Measurements from ENCODE around the gene VIPR1.

VIPR1 gene

GRCh38 chr3:42530073-42530472 lies 27.6 kb downstream of the VIPR1 start:
- Histone ChIP-seq H3K79me2 (ENCODE audit: insufficient read depth, low read length) (no peaks in the 10 kb centered on the region), H3K9ac (ENCODE audit: low read length) (no peak overlapping the region), H3F3A (ENCODE audit: insufficient read depth) (no peaks in the 10 kb centered on the region), H3K27ac (ENCODE audit: low read depth, low read length) (no peak overlapping the region), H3K36me3 (ENCODE audit: low read length) (no peaks in the 10 kb centered on the region), H4K20me1 (ENCODE audit: low read depth, low read length) (no peaks in the 10 kb centered on the region), H3K4me3 (ENCODE audit: insufficient read depth, low read length, poor library complexity, severe bottlenecking) (no peak overlapping the region), H3K9me2 (replicated peaks; ENCODE audit: insufficient read depth, low read length) (no peaks in the 10 kb centered on the region), H2AFZ (ENCODE audit: low read depth, low read length, severe bottlenecking) (no peak overlapping the region), H3K27me3 (ENCODE audit: low read length) (no peaks in the 10 kb centered on the region), H3K9me3 (ENCODE audit: insufficient read depth, low read length) (no peaks in the 10 kb centered on the region), H3K4me2 (ENCODE audit: low read depth, low read length, poor library complexity, severe bottlenecking) (no peak overlapping the region)
- TF ChIP-seq, protein P1, sequence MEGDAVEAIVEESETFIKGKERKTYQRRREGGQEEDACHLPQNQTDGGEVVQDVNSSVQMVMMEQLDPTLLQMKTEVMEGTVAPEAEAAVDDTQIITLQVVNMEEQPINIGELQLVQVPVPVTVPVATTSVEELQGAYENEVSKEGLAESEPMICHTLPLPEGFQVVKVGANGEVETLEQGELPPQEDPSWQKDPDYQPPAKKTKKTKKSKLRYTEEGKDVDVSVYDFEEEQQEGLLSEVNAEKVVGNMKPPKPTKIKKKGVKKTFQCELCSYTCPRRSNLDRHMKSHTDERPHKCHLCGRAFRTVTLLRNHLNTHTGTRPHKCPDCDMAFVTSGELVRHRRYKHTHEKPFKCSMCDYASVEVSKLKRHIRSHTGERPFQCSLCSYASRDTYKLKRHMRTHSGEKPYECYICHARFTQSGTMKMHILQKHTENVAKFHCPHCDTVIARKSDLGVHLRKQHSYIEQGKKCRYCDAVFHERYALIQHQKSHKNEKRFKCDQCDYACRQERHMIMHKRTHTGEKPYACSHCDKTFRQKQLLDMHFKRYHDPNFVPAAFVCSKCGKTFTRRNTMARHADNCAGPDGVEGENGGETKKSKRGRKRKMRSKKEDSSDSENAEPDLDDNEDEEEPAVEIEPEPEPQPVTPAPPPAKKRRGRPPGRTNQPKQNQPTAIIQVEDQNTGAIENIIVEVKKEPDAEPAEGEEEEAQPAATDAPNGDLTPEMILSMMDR (IDR thresholded peaks at IDR 0.05; ENCODE audit: insufficient read depth, low read length, poor library complexity, severe bottlenecking): no peak
- TF ChIP-seq EZH2phosphoT487 (conservative IDR thresholded peaks at IDR 0.05; ENCODE audit: low read length): no peak

DNA sequence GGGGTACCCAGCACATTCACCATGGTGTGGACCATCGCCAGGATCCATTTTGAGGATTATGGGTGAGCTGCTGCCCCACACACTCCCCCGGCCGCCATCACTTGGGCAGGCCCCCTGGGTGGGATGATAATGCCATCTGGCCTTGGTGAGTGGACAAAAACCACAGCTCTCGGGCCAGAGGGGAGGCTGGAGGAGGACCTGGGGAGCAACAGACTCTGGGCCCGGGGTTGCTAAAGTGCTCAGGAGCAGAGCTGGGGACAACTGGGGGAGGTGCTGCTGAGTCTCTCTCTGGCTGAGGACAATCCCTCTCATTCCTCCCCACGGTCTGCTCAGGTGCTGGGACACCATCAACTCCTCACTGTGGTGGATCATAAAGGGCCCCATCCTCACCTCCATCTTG lies 29.0 kb downstream of the VIPR1 start:
- Histone ChIP-seq H3K27ac (ENCODE audit: low read depth, low read length) (no peak overlapping the region), H3F3A (ENCODE audit: insufficient read depth) (no peaks in the 10 kb centered on the region), H3K9ac (ENCODE audit: low read length) (no peak overlapping the region), H2AFZ (ENCODE audit: low read depth, low read length, severe bottlenecking) (no peak overlapping the region), H3K9me2 (replicated peaks; ENCODE audit: insufficient read depth, low read length) (no peaks in the 10 kb centered on the region), H3K36me3 (ENCODE audit: low read length) (no peaks in the 10 kb centered on the region), H3K4me2 (ENCODE audit: low read depth, low read length, poor library complexity, severe bottlenecking) (no peak overlapping the region), H3K4me3 (ENCODE audit: insufficient read depth, low read length, poor library complexity, severe bottlenecking) (no peak overlapping the region), H3K27me3 (ENCODE audit: low read length) (no peaks in the 10 kb centered on the region), H3K79me2 (ENCODE audit: insufficient read depth, low read length) (no peaks in the 10 kb centered on the region), H3K9me3 (ENCODE audit: insufficient read depth, low read length) (no peaks in the 10 kb centered on the region), H4K20me1 (ENCODE audit: low read depth, low read length) (no peaks in the 10 kb centered on the region)
- no peak for TF ChIP-seq EZH2phosphoT487 (conservative IDR thresholded peaks at IDR 0.05; ENCODE audit: low read length)
- TF ChIP-seq, protein P1 (IDR thresholded peaks at IDR 0.05; ENCODE audit: insufficient read depth, low read length, poor library complexity, severe bottlenecking): no peak

GRCh38 chr3:42532229-42532628 lies 29.8 kb downstream of the VIPR1 start:
- Histone ChIP-seq H2AFZ (ENCODE audit: low read depth, low read length, severe bottlenecking) (no peak overlapping the region), H3K9ac (ENCODE audit: low read length) (no peak overlapping the region), H3K27me3 (ENCODE audit: low read length) (no peaks in the 10 kb centered on the region)

More at GRCh38 chr3:42532229-42532628, 29.8 kb downstream of the VIPR1 start:
- TF ChIP-seq, protein P1 (IDR thresholded peaks at IDR 0.05; ENCODE audit: insufficient read depth, low read length, poor library complexity, severe bottlenecking): no peak
- no peak for TF ChIP-seq EZH2phosphoT487 (conservative IDR thresholded peaks at IDR 0.05; ENCODE audit: low read length)
- Histone ChIP-seq H4K20me1 (ENCODE audit: low read depth, low read length) (no peaks in the 10 kb centered on the region), H3K79me2 (ENCODE audit: insufficient read depth, low read length) (no peaks in the 10 kb centered on the region), H3K9me2 (replicated peaks; ENCODE audit: insufficient read depth, low read length) (no peaks in the 10 kb centered on the region), H3K27ac (ENCODE audit: low read depth, low read length) (no peak overlapping the region), H3K4me3 (ENCODE audit: insufficient read depth, low read length, poor library complexity, severe bottlenecking) (no peak overlapping the region), H3F3A (ENCODE audit: insufficient read depth) (no peaks in the 10 kb centered on the region), H3K36me3 (ENCODE audit: low read length) (no peaks in the 10 kb centered on the region), H3K9me3 (ENCODE audit: insufficient read depth, low read length) (no peaks in the 10 kb centered on the region), H3K4me2 (ENCODE audit: low read depth, low read length, poor library complexity, severe bottlenecking) (no peak overlapping the region)

Data from SU-DHL-6 (cell line).